OCI-LY7 (cell line): ENCODE results near the gene NBR1. TPM values are rescaled to one million over a fixed set of nuclear protein-coding genes. Genes with fewer than 3 reads are reported as not detected.

Experiments
- BruUV-seq: library from RNA; stranded (reverse); fragments of 400-500 nt; replicated peaks from 2 replicates; lab custom pipeline; 2021; lab: Mats Ljungman, UMichigan
- CTCF ChIA-PET: fragments of 300-600 bp; sonication (Branson Sonifier 250); formaldehyde crosslinking; loops from one replicate; lab custom pipeline; 2022; ENCODE audit warnings: antibody characterized with exemption; ENCODE audit not compliant: unreplicated experiment; lab: Charles Lee
- POLR2A ChIA-PET: fragments of 300-600 bp; sonication (Branson Sonifier 250); formaldehyde crosslinking; loops from one replicate; lab custom pipeline; 2022; ENCODE audit warnings: antibody characterized with exemption; lab: Charles Lee
- DNase-seq: peaks from one replicate; pipeline ENCODE4 v3.0.0-alpha.2; 2015; ENCODE audit warnings: low spot score
- H2AFZ ChIP-seq: fragments of 200-600 bp; sonication (generic), shearing (Covaris generic); 2 replicates; pipeline ENCODE4 v1.6.1; 2014; ENCODE audit warnings: mild to moderate bottlenecking, antibody characterized with exemption, low read length, moderate library complexity
- H3K27ac ChIP-seq: fragments of 200-600 bp; sonication (generic); 2 replicates; pipeline ENCODE4 v1.5.1; 2014; ENCODE audit warnings: mixed run types, low read depth, mild to moderate bottlenecking, moderate library complexity, low read length, inconsistent platforms; ENCODE audit not compliant: poor library complexity, severe bottlenecking
- H3K36me3 ChIP-seq: fragments of 200-600 bp; sonication (generic); 2 replicates; pipeline ENCODE4 v1.6.1; 2014; ENCODE audit warnings: mild to moderate bottlenecking, antibody characterized with exemption, low read length, moderate library complexity, mixed read lengths; ENCODE audit not compliant: insufficient read depth
- H3K4me1 ChIP-seq: fragments of 200-600 bp; sonication (generic); 2 replicates; pipeline ENCODE4 v1.5.1; 2014; ENCODE audit warnings: mild to moderate bottlenecking, low read length; ENCODE audit not compliant: insufficient read depth, poor library complexity, severe bottlenecking
- H3K4me2 ChIP-seq: fragments of 200-600 bp; sonication (generic); 2 replicates; pipeline ENCODE4 v1.6.1; 2014; ENCODE audit warnings: mild to moderate bottlenecking, low read length
- H3K4me3 ChIP-seq: fragments of 200-600 bp; sonication (generic); 2 replicates; pipeline ENCODE4 v1.5.1; 2014; ENCODE audit warnings: mild to moderate bottlenecking, low read depth, low read length; ENCODE audit not compliant: poor library complexity, severe bottlenecking
- H3K79me2 ChIP-seq: fragments of 200-600 bp; sonication (generic); 2 replicates; pipeline ENCODE4 v1.6.1; 2016; ENCODE audit warnings: low read depth, mild to moderate bottlenecking, low read length, moderate library complexity, mixed read lengths; ENCODE audit not compliant: insufficient read depth
- H3K9me2 ChIP-seq: fragments of 200-600 bp; sonication (generic); 2 replicates; pipeline ENCODE4 v1.6.1; 2016; ENCODE audit warnings: mild to moderate bottlenecking, low read length, mixed read lengths; ENCODE audit not compliant: insufficient read depth
- H3K9me3 ChIP-seq: fragments of 200-600 bp; sonication (generic); 2 replicates; pipeline ENCODE4 v1.6.1; 2014; ENCODE audit warnings: mild to moderate bottlenecking, mixed run types, low read length, mixed read lengths
- H4K20me1 ChIP-seq: fragments of 200-600 bp; sonication (generic); 2 replicates; pipeline ENCODE4 v1.6.1; 2014; ENCODE audit warnings: mild to moderate bottlenecking, antibody characterized with exemption, low read length, moderate library complexity, mixed read lengths; ENCODE audit not compliant: insufficient read depth
- EZH2phosphoT487 ChIP-seq: fragments of 200-600 bp; sonication (generic); IDR thresholded peaks from 2 replicates; pipeline ENCODE4 v1.6.1; 2018; ENCODE audit warnings: low read depth, borderline replicate concordance, mild to moderate bottlenecking, mixed run types, antibody characterized with exemption, low read length, moderate library complexity, mixed read lengths
- intact Hi-C: fragments of 100-400 bp; cut with micrococcal nuclease; formaldehyde crosslinking; loops from one replicate; pipeline ENCODE4 v1.10.0; 2022; ENCODE audit not compliant: unreplicated experiment
- total RNA-seq, 2 experiments: library from RNA; depleted of rRNA in 1 of 2; stranded (reverse); fragments of >200 nt in 1 of 2; shearing (Covaris generic) in 1 of 2; gene quantifications; 2 replicates each; pipeline ENCODE4 v1.2.3, GENCODE V29; 2014 to 2022
- TF ChIP-seq, protein P1 (sequence below): fragments of 200-600 bp; sonication (generic); conservative IDR thresholded peaks from 2 replicates; pipeline ENCODE4 v1.5.1; 2014; ENCODE audit warnings: mild to moderate bottlenecking, antibody characterized with exemption, low read length, moderate library complexity, mixed read lengths

Gene NBR1
- total RNA-seq, 2 experiments from 2014 or later: 16.2 to 38.6 TPM

DNA sequence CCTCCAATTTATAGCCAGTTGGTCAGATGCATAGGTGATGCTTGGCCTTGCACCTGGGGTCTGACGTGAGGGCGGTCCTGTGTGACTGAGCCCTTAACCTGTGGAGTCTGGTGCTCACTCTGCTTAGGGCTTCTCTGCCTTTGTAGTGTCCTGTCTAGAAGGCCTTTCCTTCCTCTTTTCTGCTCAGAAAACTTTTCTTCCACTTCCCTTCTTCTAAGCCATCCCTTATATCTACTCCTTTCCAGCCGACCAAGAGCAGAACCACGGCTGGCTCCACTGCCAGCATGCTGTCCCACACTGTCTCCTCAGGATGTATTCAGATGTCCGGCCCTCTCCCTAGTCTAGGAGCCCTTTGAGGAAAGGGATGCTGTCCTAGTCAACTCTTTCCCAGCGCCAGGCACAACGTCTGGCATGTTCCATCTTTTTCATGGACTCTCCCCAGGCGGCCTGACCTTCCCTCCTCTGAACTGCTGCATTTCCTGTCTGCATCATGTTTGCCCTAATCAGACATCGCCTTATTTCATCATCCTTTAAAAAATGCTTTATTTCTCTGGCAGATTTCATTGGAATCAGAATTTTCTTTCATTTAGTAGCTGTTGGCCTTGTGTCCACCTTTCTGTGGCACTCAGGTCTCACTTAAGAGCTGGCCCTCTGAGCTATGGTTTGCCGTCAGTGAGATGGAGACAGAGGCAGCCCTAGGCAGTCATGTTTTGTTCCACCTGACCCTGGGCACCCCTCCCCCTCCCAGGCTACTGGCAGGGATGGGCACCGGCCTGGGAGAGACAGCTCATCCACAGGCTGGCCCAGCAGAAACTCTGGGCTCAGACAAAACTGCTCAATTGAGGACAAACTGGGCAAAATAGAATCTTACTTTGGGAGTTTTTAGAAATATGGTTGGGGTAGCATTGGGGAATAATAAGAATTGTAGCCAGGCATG lies 30.4 kb upstream of the NBR1 start:
- Histone ChIP-seq H3K9me2 (no peaks in the 10 kb centered on the region), H3K4me2 (no peak overlapping the region), H3K4me1 (peaks cover 46% of the 10 kb centered on the region), H3K9me3 (no peaks in the 10 kb centered on the region), H2AFZ (no peak overlapping the region), H3K36me3 (no peaks in the 10 kb centered on the region), H3K4me3 (no peak overlapping the region), H3K27ac (no peak overlapping the region), H3K79me2 (no peaks in the 10 kb centered on the region), H4K20me1 (no peaks in the 10 kb centered on the region)
- no TSS peak for BruUV-seq
- POLR2A ChIA-PET: no interaction called here
- no peak for TF ChIP-seq EZH2phosphoT487
- TF ChIP-seq, protein P1, sequence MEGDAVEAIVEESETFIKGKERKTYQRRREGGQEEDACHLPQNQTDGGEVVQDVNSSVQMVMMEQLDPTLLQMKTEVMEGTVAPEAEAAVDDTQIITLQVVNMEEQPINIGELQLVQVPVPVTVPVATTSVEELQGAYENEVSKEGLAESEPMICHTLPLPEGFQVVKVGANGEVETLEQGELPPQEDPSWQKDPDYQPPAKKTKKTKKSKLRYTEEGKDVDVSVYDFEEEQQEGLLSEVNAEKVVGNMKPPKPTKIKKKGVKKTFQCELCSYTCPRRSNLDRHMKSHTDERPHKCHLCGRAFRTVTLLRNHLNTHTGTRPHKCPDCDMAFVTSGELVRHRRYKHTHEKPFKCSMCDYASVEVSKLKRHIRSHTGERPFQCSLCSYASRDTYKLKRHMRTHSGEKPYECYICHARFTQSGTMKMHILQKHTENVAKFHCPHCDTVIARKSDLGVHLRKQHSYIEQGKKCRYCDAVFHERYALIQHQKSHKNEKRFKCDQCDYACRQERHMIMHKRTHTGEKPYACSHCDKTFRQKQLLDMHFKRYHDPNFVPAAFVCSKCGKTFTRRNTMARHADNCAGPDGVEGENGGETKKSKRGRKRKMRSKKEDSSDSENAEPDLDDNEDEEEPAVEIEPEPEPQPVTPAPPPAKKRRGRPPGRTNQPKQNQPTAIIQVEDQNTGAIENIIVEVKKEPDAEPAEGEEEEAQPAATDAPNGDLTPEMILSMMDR: no peak
- DNase-seq: no peak
- intact Hi-C loops: no loop called here
- CTCF ChIA-PET: no interaction called here

DNA sequence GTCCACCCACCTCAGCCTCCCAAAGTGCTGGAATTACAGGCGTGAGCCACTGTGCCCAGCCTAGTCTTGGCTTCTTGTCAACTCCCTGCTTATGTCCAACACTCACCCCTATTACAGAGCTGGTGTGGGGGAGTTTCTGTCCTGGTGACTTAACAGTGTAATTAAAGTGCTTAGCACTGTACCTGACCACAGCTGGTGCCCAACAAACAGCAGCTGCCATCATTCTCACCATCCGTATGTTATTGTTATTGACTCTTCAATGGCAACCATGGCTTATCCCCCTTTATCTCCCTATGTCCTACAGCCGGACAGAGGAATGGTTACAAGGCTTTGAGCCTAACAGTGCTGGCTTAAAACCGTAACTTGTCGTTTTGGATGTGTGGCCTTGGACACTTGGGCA lies 28.9 kb upstream of the NBR1 start:
- POLR2A ChIA-PET: no interaction called here

More for the DNA sequence above, 28.9 kb upstream of the NBR1 start:
- DNase-seq: no peak
- no peaks in the 10 kb centered on the region for H4K20me1 ChIP-seq
- no peaks in the 10 kb centered on the region for H3K36me3 ChIP-seq
- BruUV-seq: no TSS peak
- H3K4me2 ChIP-seq: no peak overlapping the region
- no peaks in the 10 kb centered on the region for H3K9me3 ChIP-seq
- peaks cover 34% of the 10 kb centered on the region for H3K4me1 ChIP-seq
- H2AFZ ChIP-seq: no peak overlapping the region
- H3K4me3 ChIP-seq: no peak overlapping the region
- intact Hi-C loops: no loop called here
- H3K27ac ChIP-seq: no peak overlapping the region
- CTCF ChIA-PET: interaction anchor here (0.6 kb wide), 1 partner anchor 435 kb away, joined by 3 read pairs; no protein-coding TSS in a partner anchor
- no peaks in the 10 kb centered on the region for H3K79me2 ChIP-seq
- H3K9me2 ChIP-seq: no peaks in the 10 kb centered on the region
- no peak for TF ChIP-seq EZH2phosphoT487
- TF ChIP-seq, protein P1: no peak
